CD14-positive monocyte (primary cell): ENCODE measurements around the gene CCDC12. TPM values are rescaled to one million over a fixed set of nuclear protein-coding genes. Genes with fewer than 3 reads are reported as not detected.
A peak's percentile ranks its signal among the peaks of the same experiment; 100 is the strongest.

ENCODE experiments used
- DNase-seq, 3 donors: peaks; one replicate each; pipeline ENCODE4 v3.0.0-alpha.2; 2011 to 2022
- H2AFZ ChIP-seq: 2 replicates; pipeline ENCODE4 v1.6.0; 2012; ENCODE audit warnings: mild to moderate bottlenecking, low read depth, low read length, inconsistent platforms; ENCODE audit not compliant: insufficient read depth, poor library complexity, severe bottlenecking
- H3K27ac ChIP-seq, 2 donors: 1 replicate in 1 of 2; 2 replicates in 1 of 2; pipeline ENCODE4 v1.5.1; 2012 to 2013; ENCODE audit warnings: low read length in 2 of 2, control low read depth in 1 of 2, inconsistent platforms in 1 of 2, low read depth in 1 of 2, mild to moderate bottlenecking in 1 of 2
- H3K27me3 ChIP-seq, 2 donors: one replicate each; pipeline versions ENCODE4 v1.6.0 to v1.6.1; 2011 to 2013; ENCODE audit warnings: low read length in 2 of 2; ENCODE audit not compliant: control insufficient read depth in 2 of 2, insufficient read depth in 2 of 2
- H3K36me3 ChIP-seq, 2 donors: replicated peaks in 1 of 2; 1 replicate in 1 of 2; 2 replicates in 1 of 2; pipeline versions ENCODE4 v1.5.1 to v1.6.1; 2012 to 2013; ENCODE audit warnings: low read length in 2 of 2, control low read depth in 1 of 2, inconsistent platforms in 1 of 2, mild to moderate bottlenecking in 1 of 2; ENCODE audit not compliant: insufficient read depth in 2 of 2, control insufficient read depth in 1 of 2
- H3K4me1 ChIP-seq, 2 donors: 1 replicate in 1 of 2; 2 replicates in 1 of 2; pipeline versions ENCODE4 v1.5.1 to v1.6.1; 2012 to 2013; ENCODE audit warnings: low read length in 2 of 2, control low read depth in 1 of 2, inconsistent platforms in 1 of 2, mild to moderate bottlenecking in 1 of 2, moderate library complexity in 1 of 2; ENCODE audit not compliant: insufficient read depth in 2 of 2, control insufficient read depth in 1 of 2
- H3K4me2 ChIP-seq: replicated peaks from 2 replicates; pipeline ENCODE3; 2012; ENCODE audit warnings: low read length, moderate library complexity, mild to moderate bottlenecking; ENCODE audit not compliant: poor library complexity, severe bottlenecking; ENCODE audit errors: extremely low read depth
- H3K4me3 ChIP-seq, 3 experiments: fragments of 200-600 bp in 1 of 3; sonication (generic) in 1 of 3; replicated peaks in 1 of 3; 1 replicate in 2 of 3; 2 replicates in 1 of 3; pipeline ENCODE4 v1.5.1; 2011 to 2013; ENCODE audit warnings: low read length in 3 of 3, mild to moderate bottlenecking in 3 of 3, control low read depth in 2 of 3, low read depth in 2 of 3, inconsistent platforms in 1 of 3, moderate library complexity in 1 of 3
- H3K79me2 ChIP-seq: 2 replicates; pipeline ENCODE4 v1.6.0; 2012; ENCODE audit warnings: mild to moderate bottlenecking, control low read depth, inconsistent platforms, low read length, moderate library complexity; ENCODE audit not compliant: insufficient read depth
- H3K9ac ChIP-seq: 2 replicates; pipeline ENCODE4 v1.6.0; 2017; ENCODE audit warnings: low read length, mild to moderate bottlenecking; ENCODE audit not compliant: insufficient read depth, poor library complexity, severe bottlenecking
- H3K9me3 ChIP-seq, 2 donors: replicated peaks in 1 of 2; 1 replicate in 1 of 2; 2 replicates in 1 of 2; pipeline versions ENCODE4 v1.5.1 to v1.6.1; 2012 to 2013; ENCODE audit warnings: low read length in 2 of 2, control low read depth in 1 of 2; ENCODE audit not compliant: control insufficient read depth in 1 of 2, insufficient read depth in 1 of 2
- H4K20me1 ChIP-seq: 2 replicates; pipeline ENCODE4 v1.6.0; 2012; ENCODE audit warnings: mild to moderate bottlenecking, low read length, control low read depth, moderate library complexity; ENCODE audit not compliant: insufficient read depth
- H3K27ac Mint-ChIP-seq, 7 donors: one replicate each; pipeline ENCODE4 v1.8.0; 2020; ENCODE audit warnings: mild to moderate bottlenecking in 7 of 7, mixed read lengths in 7 of 7, moderate library complexity in 6 of 7, inconsistent platforms in 2 of 7
- H3K27me3 Mint-ChIP-seq, 3 donors: one replicate each; pipeline ENCODE4 v1.8.0; 2021 to 2022; ENCODE audit warnings: low read depth in 3 of 3, mild to moderate bottlenecking in 3 of 3, mixed read lengths in 3 of 3, moderate library complexity in 3 of 3, inconsistent platforms in 1 of 3
- H3K36me3 Mint-ChIP-seq, 2 donors: one replicate each; pipeline ENCODE4 v1.8.0; 2020; ENCODE audit warnings: mixed read lengths in 2 of 2, inconsistent platforms in 1 of 2, mild to moderate bottlenecking in 1 of 2
- H3K4me1 Mint-ChIP-seq: one replicate; pipeline ENCODE4 v1.8.0; 2020; ENCODE audit warnings: mild to moderate bottlenecking, mixed read lengths
- H3K4me3 Mint-ChIP-seq, 2 donors: one replicate each; pipeline ENCODE4 v1.8.0; 2020; ENCODE audit warnings: mild to moderate bottlenecking in 2 of 2, mixed read lengths in 2 of 2, moderate library complexity in 1 of 2
- H3K9me3 Mint-ChIP-seq, 7 donors: one replicate each; pipeline ENCODE4 v1.8.0; 2020 to 2022; ENCODE audit warnings: mixed read lengths in 7 of 7, mild to moderate bottlenecking in 6 of 7, moderate library complexity in 6 of 7, inconsistent platforms in 2 of 7
- WGBS: methylation state at CpG from one replicate; pipeline ENCODE4 v1.1.5; 2013; ENCODE audit warnings: missing lambda C conversion rate; ENCODE audit not compliant: insufficient coverage; 5-methylcytosine and 5-hydroxymethylcytosine counted together
- intact Hi-C, 2 donors: fragments of 100-400 bp; cut with micrococcal nuclease; formaldehyde crosslinking; loops; one replicate each; pipeline versions ENCODE4 v1.15.0 to v1.15.1; 2023
- polyA plus RNA-seq, 3 donors: library from polyadenylated mRNA; depleted of rRNA in 1 of 3; unstranded in 2 of 3; stranded (reverse) in 1 of 3; fragments of 300-500 nt in 2 of 3; fragments of >200 nt in 1 of 3; fragmentation: Illumina TruSeq in 2 of 3; gene quantifications; 1 replicate in 2 of 3; 2 replicates in 1 of 3; pipeline ENCODE4 v1.2.3, GENCODE V29; 2012 to 2021
- TF ChIP-seq, protein P1 (sequence below): fragments of 200-600 bp; IDR thresholded peaks from one replicate; pipeline ENCODE4 v1.8.0; 2022; ENCODE audit warnings: antibody characterized with exemption, mild to moderate bottlenecking

Gene CCDC12
- polyA plus RNA-seq, 3 donors = 50.1 to 70.7 (median 55.8) TPM

DNA sequence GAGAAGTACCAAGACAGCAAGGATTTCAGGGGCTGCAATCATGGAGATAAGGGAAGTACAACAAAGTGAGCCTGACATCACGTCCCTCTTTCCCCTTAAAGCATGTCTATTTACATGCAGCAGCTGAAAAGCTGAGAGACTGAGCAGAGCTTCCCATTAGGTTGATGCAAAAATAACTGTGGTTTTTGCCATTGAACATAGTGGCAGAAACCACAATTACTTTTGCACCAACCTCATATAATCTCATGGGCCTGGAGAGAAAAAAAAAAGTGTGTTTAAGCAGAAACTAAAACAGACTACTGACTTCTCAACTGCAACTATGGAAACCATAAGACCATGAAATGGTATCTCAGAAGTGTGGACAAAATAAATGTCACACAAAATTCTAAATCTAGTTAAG is 48.3 kb downstream of the CCDC12 start:
- Mint-ChIP-seq H3K36me3 (peaks cover 37 to 40% of the 10 kb centered on the region in 2 donors), H3K27ac (peak overlapping the region; percentile 76 to 98 (median 97)), H3K4me1 (peaks cover 85% of the 10 kb centered on the region), H3K9me3 (peaks cover 0 to 7% (median 3%) of the 10 kb centered on the region in 7 donors), H3K4me3 (no peak overlapping the region), H3K27me3 (no peaks in the 10 kb centered on the region)
- Histone ChIP-seq H3K4me3 (peak overlapping the region in 1 of 3 experiments; percentile 67), H3K4me1 (peaks cover 83 to 95% of the 10 kb centered on the region in 2 donors), H3K4me2 (peak overlapping the region; percentile 71), H3K79me2 (peaks cover 76% of the 10 kb centered on the region), H4K20me1 (peaks cover 22% of the 10 kb centered on the region), H3K27me3 (no peaks in the 10 kb centered on the region), H3K9ac (no peak overlapping the region), H2AFZ (no peak overlapping the region), H3K9me3 (no peaks in the 10 kb centered on the region), H3K27ac (peak overlapping the region; percentile 88 to 91), H3K36me3 (peaks cover 26 to 28% of the 10 kb centered on the region in 2 donors)
- peak in 2 of 3 donors; percentile 64 to 68 for DNase-seq
- TF ChIP-seq, protein P1, sequence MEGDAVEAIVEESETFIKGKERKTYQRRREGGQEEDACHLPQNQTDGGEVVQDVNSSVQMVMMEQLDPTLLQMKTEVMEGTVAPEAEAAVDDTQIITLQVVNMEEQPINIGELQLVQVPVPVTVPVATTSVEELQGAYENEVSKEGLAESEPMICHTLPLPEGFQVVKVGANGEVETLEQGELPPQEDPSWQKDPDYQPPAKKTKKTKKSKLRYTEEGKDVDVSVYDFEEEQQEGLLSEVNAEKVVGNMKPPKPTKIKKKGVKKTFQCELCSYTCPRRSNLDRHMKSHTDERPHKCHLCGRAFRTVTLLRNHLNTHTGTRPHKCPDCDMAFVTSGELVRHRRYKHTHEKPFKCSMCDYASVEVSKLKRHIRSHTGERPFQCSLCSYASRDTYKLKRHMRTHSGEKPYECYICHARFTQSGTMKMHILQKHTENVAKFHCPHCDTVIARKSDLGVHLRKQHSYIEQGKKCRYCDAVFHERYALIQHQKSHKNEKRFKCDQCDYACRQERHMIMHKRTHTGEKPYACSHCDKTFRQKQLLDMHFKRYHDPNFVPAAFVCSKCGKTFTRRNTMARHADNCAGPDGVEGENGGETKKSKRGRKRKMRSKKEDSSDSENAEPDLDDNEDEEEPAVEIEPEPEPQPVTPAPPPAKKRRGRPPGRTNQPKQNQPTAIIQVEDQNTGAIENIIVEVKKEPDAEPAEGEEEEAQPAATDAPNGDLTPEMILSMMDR = no peak
- intact Hi-C loops = loop anchor here in 1 of 2 donors (5.0 kb wide), 2 partner anchors 39 to 59 kb away; no protein-coding TSS in a partner anchor
- 0% methylated on average over 1 of the region's 1 CpG for WGBS

DNA sequence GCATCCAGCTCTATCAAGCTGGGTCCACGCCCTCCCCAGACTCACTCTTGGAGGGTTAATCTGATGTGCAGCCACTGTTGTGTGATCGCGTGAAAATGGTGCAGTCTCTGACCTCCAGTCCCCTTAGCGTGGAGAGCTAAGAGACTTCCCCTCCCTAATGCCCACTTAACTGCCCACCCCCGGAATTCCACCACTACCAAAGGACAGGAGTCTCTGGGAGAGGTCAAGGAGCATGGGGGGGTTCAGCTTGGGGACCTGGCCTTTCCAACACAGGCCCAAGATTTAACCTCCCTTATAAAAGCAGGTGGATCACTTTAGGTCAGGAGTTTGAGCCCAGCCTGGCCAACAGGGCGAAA is 48.8 kb downstream of the CCDC12 start:
- 63% methylated on average over 1 of the region's 6 CpGs for WGBS
- TF ChIP-seq, protein P1 = no peak
- Histone ChIP-seq H3K4me3 (peak overlapping the region in 2 of 3 experiments; percentile 0 to 67), H3K36me3 (peaks cover 32 to 34% of the 10 kb centered on the region in 2 donors), H3K79me2 (peaks cover 76% of the 10 kb centered on the region), H2AFZ (peak overlapping the region; percentile 9), H3K4me2 (peak overlapping the region; percentile 71), H3K27ac (peak overlapping the region; percentile 88 to 91), H3K9ac (peak overlapping the region; percentile 39), H4K20me1 (peaks cover 28% of the 10 kb centered on the region), H3K9me3 (no peaks in the 10 kb centered on the region), H3K27me3 (no peaks in the 10 kb centered on the region), H3K4me1 (peaks cover 78 to 89% of the 10 kb centered on the region in 2 donors)
- Mint-ChIP-seq H3K4me3 (peak overlapping the region in 1 of 2 donors; percentile 80), H3K27me3 (no peaks in the 10 kb centered on the region), H3K27ac (peak overlapping the region; percentile 92 to 98 (median 97)), H3K9me3 (peaks cover 0 to 7% (median 3%) of the 10 kb centered on the region in 7 donors), H3K36me3 (peaks cover 43 to 45% of the 10 kb centered on the region in 2 donors), H3K4me1 (peaks cover 80% of the 10 kb centered on the region)
- intact Hi-C loops = loop anchor here in 1 of 2 donors (5.0 kb wide), 2 partner anchors 40 to 60 kb away; no protein-coding TSS in a partner anchor
- no peak for DNase-seq
